Cardiac fibroblast (primary cell): Measurements from ENCODE around the gene ST7.

ENCODE experiments used
- DNase-seq, 2 donors: peaks; one replicate each; pipeline versions ENCODE4 v3.0.0 to v3.0.0-alpha.2; 2010; ENCODE audit warnings: low read depth in 2 of 2
- H3K4me3 ChIP-seq, 2 donors: replicated peaks in 1 of 2; 1 replicate in 1 of 2; 2 replicates in 1 of 2; pipeline ENCODE4 v1.5.1; 2011; ENCODE audit warnings: low read depth in 2 of 2, low read length in 2 of 2, mild to moderate bottlenecking in 2 of 2, moderate library complexity in 1 of 2
- CTCF ChIP-seq: IDR thresholded peaks from one replicate; pipeline ENCODE4 v1.5.1; 2011; ENCODE audit warnings: low read depth, mild to moderate bottlenecking, low read length, inconsistent platforms

The ST7 gene

GRCh38 chr7:117011419-117012260, 58.3 kb downstream of the ST7 start:
- no peak for DNase-seq
- no peak overlapping the region for H3K4me3 ChIP-seq
- TF ChIP-seq CTCF, result no peak

- no peak for TF ChIP-seq CTCF
- H3K4me3 ChIP-seq, result no peak overlapping the region
- DNase-seq, result no peak
Measured at GRCh38 chr7:117012284-117012683, 59.0 kb downstream of the ST7 start.

- TF ChIP-seq CTCF, result peak; percentile 65
- DNase-seq, result peak; percentile 58 to 78
- H3K4me3 ChIP-seq, result no peak overlapping the region
Measured at GRCh38 chr7:117012696-117013095, 59.4 kb downstream of the ST7 start.

GRCh38 chr7:117014099-117014656, 60.9 kb downstream of the ST7 start:
- H3K4me3 ChIP-seq, result no peak overlapping the region
- no peak for DNase-seq
- TF ChIP-seq CTCF, result no peak

GRCh38 chr7:117014673-117015133, 61.4 kb downstream of the ST7 start:
- no peak for TF ChIP-seq CTCF
- DNase-seq, result peak; percentile 75
- peak overlapping the region in 1 of 2 donors; percentile 16 for H3K4me3 ChIP-seq

- H3K4me3 ChIP-seq, result peak overlapping the region in 1 of 2 donors; percentile 16
- no peak for TF ChIP-seq CTCF
- no peak for DNase-seq
Measured at GRCh38 chr7:117015258-117016184, 62.2 kb downstream of the ST7 start.
